Purkinje cell (primary cell): ENCODE measurements around the gene VAX1. TPM values are rescaled to one million over a fixed set of nuclear protein-coding genes. Genes with fewer than 3 reads are reported as not detected.

Source experiments
- polyA plus RNA-seq: library from polyadenylated mRNA; unstranded; fragments of >200 nt; fragmentation: Nextera tagmentation; gene quantifications from 2 replicates; pipeline ENCODE4 v1.2.1, GENCODE V29; 2014

The VAX1 gene, protein sequence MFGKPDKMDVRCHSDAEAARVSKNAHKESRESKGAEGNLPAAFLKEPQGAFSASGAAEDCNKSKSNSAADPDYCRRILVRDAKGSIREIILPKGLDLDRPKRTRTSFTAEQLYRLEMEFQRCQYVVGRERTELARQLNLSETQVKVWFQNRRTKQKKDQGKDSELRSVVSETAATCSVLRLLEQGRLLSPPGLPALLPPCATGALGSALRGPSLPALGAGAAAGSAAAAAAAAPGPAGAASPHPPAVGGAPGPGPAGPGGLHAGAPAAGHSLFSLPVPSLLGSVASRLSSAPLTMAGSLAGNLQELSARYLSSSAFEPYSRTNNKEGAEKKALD
- polyA plus RNA-seq, result 0.51 TPM in 1 of 2 replicates, not detected in the other

DNA sequence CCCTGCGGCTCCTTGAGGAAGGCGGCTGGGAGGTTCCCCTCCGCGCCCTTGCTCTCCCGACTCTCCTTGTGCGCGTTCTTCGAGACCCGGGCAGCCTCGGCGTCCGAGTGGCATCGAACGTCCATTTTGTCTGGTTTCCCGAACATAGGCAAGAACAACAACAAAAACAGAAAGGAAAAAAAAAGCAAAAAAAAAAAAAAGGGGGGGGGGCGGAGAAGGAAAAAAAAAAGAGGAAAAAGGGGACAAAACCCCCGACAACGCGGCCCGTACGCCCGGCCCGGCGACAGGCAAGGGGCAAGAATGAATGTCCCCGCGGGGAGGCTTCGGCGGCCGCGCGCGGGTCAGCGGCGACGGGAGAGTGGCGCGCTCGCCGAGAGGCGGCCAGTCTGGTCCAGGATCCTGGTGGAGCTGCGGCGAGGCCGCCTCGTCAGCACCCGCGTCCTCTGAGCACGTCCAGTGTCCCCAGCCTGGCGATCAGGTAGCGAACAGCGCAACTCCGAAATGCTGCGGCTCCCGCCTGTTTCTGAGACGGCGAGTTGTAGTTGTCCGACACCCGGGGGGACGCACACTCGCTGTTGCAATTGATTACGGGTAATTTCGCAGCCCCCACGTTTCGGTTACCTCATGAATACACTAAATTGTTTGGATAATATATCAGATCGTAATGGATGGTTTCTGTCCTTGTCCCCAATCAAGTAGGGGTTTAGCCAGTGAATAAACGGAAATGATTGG lies at the start of gene VAX1:
Gene VAX1 (minus strand): TSS at position 360 of the 732 bp plus-strand sequence. CDS start 214 bp downstream, at position 146.

Other genes with a start within 250 kb of the VAX1 start
- 55.0 and 70.4 TPM in 2 replicates for gene SHTN1, start 133.1 kb downstream of the VAX1 start, polyA plus RNA-seq
- gene KCNK18, start 59.2 kb upstream of the VAX1 start, polyA plus RNA-seq, result not detected in 2 replicates
- gene SLC18A2, start 102.8 kb upstream of the VAX1 start, polyA plus RNA-seq, result 1.1 and 2.5 TPM in 2 replicates
- 25.8 and 32.3 TPM in 2 replicates for gene PDZD8, start 237.2 kb upstream of the VAX1 start, polyA plus RNA-seq